ENCODE measurements around the gene MASP1.

Gene MASP1

GRCh38 chr3:187292631-187293515 is 1.3 kb upstream of the MASP1 start:
- H3K4me1 ChIP-seq, result no peaks in the 10 kb centered on the region
- no peak overlapping the region for H2AFZ ChIP-seq
- no peaks in the 10 kb centered on the region for H3K27me3 ChIP-seq (ENCODE audit: control insufficient read depth, insufficient read depth, low read length)
- H3K79me2 ChIP-seq, result no peaks in the 10 kb centered on the region
- no peak overlapping the region for H3K27ac ChIP-seq
- no peak overlapping the region for H3K9ac ChIP-seq
- no peak for TF ChIP-seq CTCF (IDR thresholded peaks at IDR 0.05)
- no peak overlapping the region for H3K4me2 ChIP-seq (ENCODE audit: low read length)
- H3K9me3 ChIP-seq (ENCODE audit: control insufficient read depth, low read length), result no peaks in the 10 kb centered on the region
- no peak overlapping the region for H3K4me3 ChIP-seq (ENCODE audit: low read depth, low read length)
- H3K36me3 ChIP-seq (ENCODE audit: control insufficient read depth, insufficient read depth, low read length), result no peaks in the 10 kb centered on the region

GRCh38 chr3:187292181-187292580 is 644 bp upstream of the MASP1 start:
- H3K4me3 ChIP-seq (ENCODE audit: low read depth, low read length), result no peak overlapping the region
- H3K36me3 ChIP-seq (ENCODE audit: control insufficient read depth, insufficient read depth, low read length), result no peaks in the 10 kb centered on the region
- no peaks in the 10 kb centered on the region for H3K79me2 ChIP-seq
- H3K4me2 ChIP-seq (ENCODE audit: low read length), result no peak overlapping the region
- no peaks in the 10 kb centered on the region for H3K4me1 ChIP-seq
- TF ChIP-seq CTCF (IDR thresholded peaks at IDR 0.05), result no peak
- H3K9me3 ChIP-seq (ENCODE audit: control insufficient read depth, low read length), result no peaks in the 10 kb centered on the region
- no peak overlapping the region for H2AFZ ChIP-seq
- no peak overlapping the region for H3K27ac ChIP-seq
- no peaks in the 10 kb centered on the region for H3K27me3 ChIP-seq (ENCODE audit: control insufficient read depth, insufficient read depth, low read length)
- no peak overlapping the region for H3K9ac ChIP-seq

GRCh38 chr3:187291001-187291511 is 481 bp downstream of the MASP1 start:
- Histone ChIP-seq H2AFZ (peak overlapping the region; percentile 54), H3K4me3 (ENCODE audit: low read depth, low read length) (no peak overlapping the region), H3K27ac (no peak overlapping the region), H3K9me3 (ENCODE audit: control insufficient read depth, low read length) (no peaks in the 10 kb centered on the region), H3K36me3 (ENCODE audit: control insufficient read depth, insufficient read depth, low read length) (no peaks in the 10 kb centered on the region), H3K9ac (no peak overlapping the region), H3K79me2 (no peaks in the 10 kb centered on the region), H3K27me3 (ENCODE audit: control insufficient read depth, insufficient read depth, low read length) (no peaks in the 10 kb centered on the region), H3K4me2 (ENCODE audit: low read length) (no peak overlapping the region), H3K4me1 (no peaks in the 10 kb centered on the region)
- no peak for TF ChIP-seq CTCF (IDR thresholded peaks at IDR 0.05)

- no peak for TF ChIP-seq CTCF (IDR thresholded peaks at IDR 0.05)
- Histone ChIP-seq H3K9ac (no peak overlapping the region), H3K4me1 (no peaks in the 10 kb centered on the region), H3K4me3 (ENCODE audit: low read depth, low read length) (no peak overlapping the region), H3K27ac (no peak overlapping the region), H2AFZ (no peak overlapping the region), H3K36me3 (ENCODE audit: control insufficient read depth, insufficient read depth, low read length) (no peaks in the 10 kb centered on the region), H3K9me3 (ENCODE audit: control insufficient read depth, low read length) (no peaks in the 10 kb centered on the region), H3K79me2 (no peaks in the 10 kb centered on the region), H3K4me2 (ENCODE audit: low read length) (no peak overlapping the region), H3K27me3 (ENCODE audit: control insufficient read depth, insufficient read depth, low read length) (no peaks in the 10 kb centered on the region)
Observed at GRCh38 chr3:187290503-187290902, 1.0 kb downstream of the MASP1 start.
